A673 (cell line): Measurements from ENCODE around the gene TOLLIP. TPM values are rescaled to one million over a fixed set of nuclear protein-coding genes. Genes with fewer than 3 reads are reported as not detected.

Source experiments
- BruUV-seq: library from RNA; stranded (reverse); fragments of 400-500 nt; replicated peaks from 2 replicates; lab custom pipeline; 2021; lab: Mats Ljungman, UMichigan
- CTCF ChIA-PET: fragments of 300-600 bp; sonication (Branson Sonifier 250); formaldehyde crosslinking; loops from one replicate; lab custom pipeline; 2022; ENCODE audit warnings: antibody characterized with exemption; lab: Charles Lee
- POLR2A ChIA-PET: fragments of 300-600 bp; sonication (Branson Sonifier 250); formaldehyde crosslinking; loops from one replicate; lab custom pipeline; 2022; ENCODE audit warnings: antibody characterized with exemption; ENCODE audit not compliant: low non-redundant PET; lab: Charles Lee
- DNase-seq: peaks from one replicate; pipeline ENCODE4 v3.0.0-alpha.2; 2015; ENCODE audit warnings: low spot score
- H3K27ac ChIP-seq: fragments of 200-600 bp; sonication (generic); 2 replicates; pipeline ENCODE4 v1.5.1; 2016; ENCODE audit warnings: mixed run types, low read depth, mild to moderate bottlenecking, mixed read lengths, antibody characterized with exemption, low read length; ENCODE audit not compliant: poor library complexity, severe bottlenecking
- H3K27me3 ChIP-seq: fragments of 200-600 bp; sonication (generic); replicated peaks from 2 replicates; pipeline ENCODE4 v1.6.1; 2017; ENCODE audit warnings: mixed run types, low read depth, mild to moderate bottlenecking, mixed read lengths, antibody characterized with exemption, low read length; ENCODE audit not compliant: insufficient read depth, poor library complexity
- H3K36me3 ChIP-seq: fragments of 200-600 bp; sonication (generic); 2 replicates; pipeline ENCODE4 v1.6.1; 2016; ENCODE audit warnings: mixed run types, mild to moderate bottlenecking, mixed read lengths, antibody characterized with exemption, low read length; ENCODE audit not compliant: insufficient read depth, poor library complexity, severe bottlenecking
- H3K4me1 ChIP-seq: fragments of 200-600 bp; sonication (generic); 2 replicates; pipeline ENCODE4 v1.6.1; 2017; ENCODE audit warnings: mixed run types, mild to moderate bottlenecking, mixed read lengths, antibody characterized with exemption, low read length; ENCODE audit not compliant: insufficient read depth, poor library complexity, severe bottlenecking
- H3K4me3 ChIP-seq: fragments of 200-600 bp; sonication (generic); 2 replicates; pipeline ENCODE4 v1.5.1; 2016; ENCODE audit warnings: low read depth, mixed run types, mild to moderate bottlenecking, mixed read lengths, low read length; ENCODE audit not compliant: poor library complexity, severe bottlenecking
- H3K9me3 ChIP-seq: fragments of 200-600 bp; sonication (generic); 2 replicates; pipeline ENCODE4 v1.6.1; 2016; ENCODE audit warnings: mixed run types, low read depth, mild to moderate bottlenecking, mixed read lengths, antibody characterized with exemption, low read length; ENCODE audit not compliant: poor library complexity, severe bottlenecking
- EZH2 ChIP-seq: fragments of 200-600 bp; sonication (generic); IDR thresholded peaks from 2 replicates; pipeline ENCODE4 v1.6.1; 2017; ENCODE audit warnings: borderline replicate concordance, low read depth, mild to moderate bottlenecking, mixed read lengths, antibody characterized with exemption, low read length; ENCODE audit not compliant: poor library complexity, severe bottlenecking
- intact Hi-C: fragments of 100-400 bp; cut with micrococcal nuclease; formaldehyde crosslinking; loops from one replicate; pipeline ENCODE4 v1.10.0; 2022; ENCODE audit not compliant: unreplicated experiment
- total RNA-seq: library from RNA; stranded (reverse); gene quantifications from 2 replicates; pipeline ENCODE4 v1.2.3, GENCODE V29; 2021
- TF ChIP-seq, protein P1 (sequence below): fragments of 300-800, 200-600 bp; sonication (generic); conservative IDR thresholded peaks from 2 replicates; pipeline ENCODE4 v1.5.1; 2017; ENCODE audit warnings: low read depth, mild to moderate bottlenecking, antibody characterized with exemption, low read length, moderate library complexity, mixed read lengths

Gene TOLLIP
- total RNA-seq, 1 experiment from 2014 or later, result 32.5 TPM

DNA sequence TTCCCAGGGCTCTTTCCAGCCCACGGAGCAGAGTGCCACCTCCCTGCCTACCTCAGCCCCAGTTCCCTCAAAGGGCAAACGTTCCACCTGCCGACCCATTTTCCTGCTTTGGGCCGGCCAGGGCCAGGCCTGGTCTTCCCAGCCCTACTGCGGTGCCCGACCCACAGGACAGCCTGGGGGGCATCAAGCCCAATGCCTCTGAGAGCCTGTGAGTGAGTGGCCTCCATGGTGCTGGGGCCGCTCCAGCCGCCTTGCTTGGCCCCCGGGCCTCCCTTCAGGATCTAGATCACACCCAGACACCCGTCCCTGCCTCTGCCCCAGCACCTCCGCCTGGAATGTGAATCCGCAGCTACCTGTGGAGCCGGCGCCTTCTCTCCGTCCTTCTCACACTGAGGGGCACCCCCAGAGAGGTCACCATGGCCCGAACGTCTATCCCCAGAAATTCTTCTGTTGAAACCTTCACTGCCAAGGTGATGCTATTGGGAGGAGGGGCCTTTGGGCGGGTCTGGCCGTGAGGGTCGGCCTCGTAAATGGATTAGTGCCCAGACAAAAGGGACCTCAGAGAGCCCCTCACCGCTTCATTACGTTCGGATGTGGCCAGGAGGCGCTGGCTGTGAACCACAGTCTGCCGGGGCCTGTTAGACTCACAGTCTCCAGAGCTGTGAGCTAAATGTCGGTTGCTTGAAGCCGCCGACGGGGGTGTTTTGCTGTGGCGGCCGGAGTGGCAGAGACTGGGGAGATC, 44.1 kb upstream of the TOLLIP start:
- TF ChIP-seq, protein P1, sequence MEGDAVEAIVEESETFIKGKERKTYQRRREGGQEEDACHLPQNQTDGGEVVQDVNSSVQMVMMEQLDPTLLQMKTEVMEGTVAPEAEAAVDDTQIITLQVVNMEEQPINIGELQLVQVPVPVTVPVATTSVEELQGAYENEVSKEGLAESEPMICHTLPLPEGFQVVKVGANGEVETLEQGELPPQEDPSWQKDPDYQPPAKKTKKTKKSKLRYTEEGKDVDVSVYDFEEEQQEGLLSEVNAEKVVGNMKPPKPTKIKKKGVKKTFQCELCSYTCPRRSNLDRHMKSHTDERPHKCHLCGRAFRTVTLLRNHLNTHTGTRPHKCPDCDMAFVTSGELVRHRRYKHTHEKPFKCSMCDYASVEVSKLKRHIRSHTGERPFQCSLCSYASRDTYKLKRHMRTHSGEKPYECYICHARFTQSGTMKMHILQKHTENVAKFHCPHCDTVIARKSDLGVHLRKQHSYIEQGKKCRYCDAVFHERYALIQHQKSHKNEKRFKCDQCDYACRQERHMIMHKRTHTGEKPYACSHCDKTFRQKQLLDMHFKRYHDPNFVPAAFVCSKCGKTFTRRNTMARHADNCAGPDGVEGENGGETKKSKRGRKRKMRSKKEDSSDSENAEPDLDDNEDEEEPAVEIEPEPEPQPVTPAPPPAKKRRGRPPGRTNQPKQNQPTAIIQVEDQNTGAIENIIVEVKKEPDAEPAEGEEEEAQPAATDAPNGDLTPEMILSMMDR, result no peak
- TF ChIP-seq EZH2, result no peak
- POLR2A ChIA-PET, result no interaction called here
- DNase-seq, result no peak

DNA sequence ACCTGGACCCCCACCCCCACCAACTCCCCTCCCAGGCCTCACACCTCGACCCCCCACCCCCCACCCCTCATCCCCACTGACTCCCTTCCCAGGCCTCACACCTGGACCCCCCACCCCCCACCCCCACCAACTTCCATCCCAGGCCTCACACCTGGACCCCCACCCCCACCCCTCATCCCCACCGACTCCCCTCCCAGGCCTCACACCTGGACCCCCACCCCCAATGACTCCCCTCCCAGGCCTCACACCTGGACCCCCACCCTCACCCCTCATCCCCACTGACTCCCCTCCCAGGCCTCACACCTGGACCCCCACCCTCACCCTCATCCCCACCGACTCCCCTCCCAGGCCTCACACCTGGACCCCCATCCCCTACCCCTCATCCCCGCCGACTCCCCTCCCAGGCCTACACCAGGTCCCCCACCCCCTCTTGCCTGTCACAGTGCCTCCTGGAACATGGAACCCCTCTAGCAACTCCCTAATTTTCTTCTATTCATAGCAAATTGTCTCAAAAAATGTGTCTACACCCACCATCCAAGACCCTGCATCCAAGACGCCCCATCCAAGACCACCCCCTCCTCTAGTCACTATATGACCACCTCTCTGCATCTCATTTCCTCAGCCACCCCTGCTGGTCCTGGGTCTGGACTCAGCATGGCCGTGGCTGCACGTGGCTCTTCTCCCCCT, 43.4 kb upstream of the TOLLIP start:
- ChIA-PET POLR2A (no interaction called here), CTCF (no interaction called here)
- DNase-seq, result no peak
- Histone ChIP-seq H3K9me3 (no peaks in the 10 kb centered on the region), H3K36me3 (no peaks in the 10 kb centered on the region), H3K4me1 (no peaks in the 10 kb centered on the region), H3K4me3 (no peak overlapping the region), H3K27me3 (no peaks in the 10 kb centered on the region), H3K27ac (no peak overlapping the region)
- BruUV-seq, result no TSS peak
- intact Hi-C loops, result no loop called here
- TF ChIP-seq, protein P1, result no peak

More for the DNA sequence above, 44.1 kb upstream of the TOLLIP start:
- Histone ChIP-seq H3K27ac (no peak overlapping the region), H3K9me3 (no peaks in the 10 kb centered on the region), H3K36me3 (no peaks in the 10 kb centered on the region), H3K4me1 (no peaks in the 10 kb centered on the region), H3K27me3 (no peaks in the 10 kb centered on the region), H3K4me3 (no peak overlapping the region)
- CTCF ChIA-PET, result no interaction called here
- intact Hi-C loops, result no loop called here
- BruUV-seq, result no TSS peak

DNA sequence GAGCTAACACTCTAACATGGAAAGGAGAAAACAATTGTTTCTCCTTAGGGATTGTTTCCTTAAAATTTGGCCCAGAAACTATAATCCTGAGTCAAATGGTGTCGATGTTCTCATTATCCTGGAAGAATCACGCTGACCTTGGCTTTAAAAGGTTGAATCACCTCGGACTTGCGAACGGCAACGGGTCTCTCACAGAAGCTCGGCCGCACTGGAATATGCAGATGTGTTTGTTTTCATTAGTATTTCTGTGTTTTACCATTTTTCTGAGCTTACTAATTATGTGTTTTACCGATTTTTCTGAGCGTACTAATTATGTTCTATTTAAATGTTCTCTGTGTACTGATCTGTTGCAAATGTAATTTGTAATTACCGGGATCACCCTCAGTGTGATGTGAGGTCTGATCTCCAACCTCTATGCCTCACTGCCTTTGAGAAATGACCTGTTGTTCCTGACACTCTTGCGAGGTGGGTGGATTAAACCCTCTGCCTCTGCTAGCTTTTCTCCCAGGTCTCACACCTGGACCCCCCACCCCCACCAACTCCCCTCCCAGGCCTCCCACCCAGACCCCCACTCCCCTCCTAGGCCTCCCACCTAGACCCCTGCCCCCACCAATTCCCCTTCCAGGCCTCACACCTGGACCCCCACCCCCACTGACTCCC, 42.0 kb upstream of the TOLLIP start:
- DNase-seq, result peak; percentile 12
- Histone ChIP-seq H3K4me3 (no peak overlapping the region), H3K9me3 (no peaks in the 10 kb centered on the region), H3K27ac (no peak overlapping the region), H3K4me1 (no peaks in the 10 kb centered on the region), H3K36me3 (no peaks in the 10 kb centered on the region), H3K27me3 (no peaks in the 10 kb centered on the region)
- CTCF ChIA-PET, result no interaction called here
- BruUV-seq, result no TSS peak
- intact Hi-C loops, result no loop called here
- no peak for TF ChIP-seq EZH2
- TF ChIP-seq, protein P1, result no peak
- POLR2A ChIA-PET, result no interaction called here
